HG03439 (cell line): ENCODE measurements around the gene MTR.
"Not testable (repeated sequence)": the region's sequence is repeated elsewhere in the genome, so short reads cannot be mapped to it uniquely, and the experiment has no call there.

ENCODE experiments used
- ATAC-seq: cut with Tn5 transposase; IDR thresholded peaks from one replicate; pipeline ENCODE4 v1.9.1; 2021; ENCODE audit warnings: mild to moderate bottlenecking, moderate library complexity; ENCODE audit not compliant: unreplicated experiment

MTR gene

GRCh38 chr1:236895665-236896387 is 100.7 kb downstream of the MTR start:
- no peak for ATAC-seq

- no peak for ATAC-seq
Observed at GRCh38 chr1:236896716-236897115, 101.6 kb downstream of the MTR start.

GRCh38 chr1:236904892-236905741 is 110.0 kb downstream of the MTR start:
- ATAC-seq = no peak

GRCh38 chr1:236907205-236907604 is 112.1 kb downstream of the MTR start:
- no peak for ATAC-seq

- no peak for ATAC-seq
Observed at GRCh38 chr1:236908669-236909068, 113.6 kb downstream of the MTR start.

GRCh38 chr1:236911047-236911446 is 116.0 kb downstream of the MTR start:
- not testable (repeated sequence) for ATAC-seq

GRCh38 chr1:236913371-236914037 is 118.4 kb downstream of the MTR start:
- no peak for ATAC-seq

GRCh38 chr1:236914375-236914774 is 119.3 kb downstream of the MTR start:
- no peak for ATAC-seq

- ATAC-seq = no peak
Observed at GRCh38 chr1:236916131-236916800, 121.2 kb downstream of the MTR start.

- no peak for ATAC-seq
Observed at GRCh38 chr1:236917448-236917847, 122.4 kb downstream of the MTR start.

GRCh38 chr1:236920286-236920894 is 125.3 kb downstream of the MTR start:
- ATAC-seq = no peak

- ATAC-seq = no peak
Observed at GRCh38 chr1:236921610-236922009, 126.5 kb downstream of the MTR start.

- ATAC-seq = no peak
Observed at GRCh38 chr1:236922190-236922589, 127.1 kb downstream of the MTR start.

- ATAC-seq = no peak
Observed at GRCh38 chr1:236925386-236925785, 130.3 kb downstream of the MTR start.

GRCh38 chr1:236930503-236930902 is 135.4 kb downstream of the MTR start:
- no peak for ATAC-seq

GRCh38 chr1:236938760-236939159 is 143.7 kb downstream of the MTR start:
- no peak for ATAC-seq

GRCh38 chr1:236942431-236942830 is 147.3 kb downstream of the MTR start:
- no peak for ATAC-seq

- no peak for ATAC-seq
Observed at GRCh38 chr1:236944556-236944955, 149.5 kb downstream of the MTR start.

- ATAC-seq = no peak
Observed at GRCh38 chr1:236945002-236945401, 149.9 kb downstream of the MTR start.

GRCh38 chr1:236947794-236948193 is 152.7 kb downstream of the MTR start:
- no peak for ATAC-seq

- ATAC-seq = no peak
Observed at GRCh38 chr1:236948381-236948780, 153.3 kb downstream of the MTR start.
